Smooth muscle cell (in vitro differentiated cells): Measurements from ENCODE around the gene DNAJB14. TPM values are rescaled to one million over a fixed set of nuclear protein-coding genes. Genes with fewer than 3 reads are reported as not detected.
A peak's percentile ranks its signal among the peaks of the same experiment; 100 is the strongest.
"Not testable (repeated sequence)": the region's sequence is repeated elsewhere in the genome, so short reads cannot be mapped to it uniquely, and the experiment has no call there.

ENCODE experiments used
- DNase-seq: peaks from one replicate; lab custom pipeline; 2025; ENCODE audit not compliant: unreplicated experiment; lab: John Stamatoyannopoulos, UW
- H2AFZ ChIP-seq: fragments of 200-600 bp; sonication (generic); 2 replicates; pipeline ENCODE4 v1.6.0; 2016; ENCODE audit warnings: antibody characterized with exemption, low read depth, mild to moderate bottlenecking
- H3F3A ChIP-seq: fragments of 200-600 bp; sonication (generic); 2 replicates; pipeline ENCODE4 v1.6.0; 2017; ENCODE audit warnings: antibody characterized with exemption, low read depth
- H3K27ac ChIP-seq: fragments of 200-600 bp; sonication (generic); 2 replicates; pipeline ENCODE4 v1.5.1; 2016; ENCODE audit warnings: low read depth, mild to moderate bottlenecking
- H3K27me3 ChIP-seq: fragments of 200-600 bp; sonication (generic); 2 replicates; pipeline ENCODE4 v1.6.1; 2016; ENCODE audit warnings: low read depth, mild to moderate bottlenecking
- H3K36me3 ChIP-seq: fragments of 200-600 bp; sonication (generic); 2 replicates; pipeline ENCODE4 v1.5.1; 2016; ENCODE audit warnings: low read depth
- H3K4me1 ChIP-seq: fragments of 200-600 bp; sonication (generic); 2 replicates; pipeline ENCODE4 v1.5.1; 2016; ENCODE audit warnings: low read depth
- H3K4me2 ChIP-seq: fragments of 200-600 bp; sonication (generic); 2 replicates; pipeline ENCODE4 v1.6.0; 2016; ENCODE audit warnings: mild to moderate bottlenecking
- H3K4me3 ChIP-seq: fragments of 200-600 bp; sonication (generic); 2 replicates; pipeline ENCODE4 v1.5.1; 2016; ENCODE audit warnings: mild to moderate bottlenecking
- H3K79me2 ChIP-seq: fragments of 200-600 bp; sonication (generic); 2 replicates; pipeline ENCODE4 v1.6.0; 2016; ENCODE audit warnings: low read depth, mild to moderate bottlenecking
- H3K9ac ChIP-seq: fragments of 200-600 bp; sonication (generic); 2 replicates; pipeline ENCODE4 v1.6.0; 2016; ENCODE audit warnings: low read depth
- H3K9me3 ChIP-seq: fragments of 200-600 bp; sonication (generic); replicated peaks from 2 replicates; pipeline ENCODE4 v1.5.1; 2016; ENCODE audit warnings: low read depth
- H4K20me1 ChIP-seq: fragments of 200-600 bp; sonication (generic); 2 replicates; pipeline ENCODE4 v1.6.0; 2016; ENCODE audit warnings: low read depth
- WGBS: methylation state at CpG from one replicate; pipeline ENCODE4 v1.1.7; 2016; ENCODE audit warnings: low lambda C conversion rate; 5-methylcytosine and 5-hydroxymethylcytosine counted together
- polyA plus RNA-seq: library from polyadenylated mRNA; unstranded; fragments of >200 nt; fragmentation: Nextera tagmentation; extraction: Ambion mirVana; gene quantifications from 2 replicates; pipeline ENCODE4 v1.2.1, GENCODE V29; 2016
- total RNA-seq: library from RNA; depleted of rRNA; stranded (reverse); fragments of >200 nt; gene quantifications from 2 replicates; pipeline ENCODE4 v1.2.3, GENCODE V29; 2014
- TF ChIP-seq, protein P1 (sequence below): fragments of 200-600 bp; sonication (generic); IDR thresholded peaks from 2 replicates; pipeline ENCODE4 v1.5.1; 2017; ENCODE audit warnings: borderline replicate concordance, mild to moderate bottlenecking, antibody characterized with exemption; ENCODE audit not compliant: insufficient read depth, poor library complexity, severe bottlenecking

DNAJB14 gene
- total and polyA plus RNA-seq, 2 experiments from 2014 or later, result 29.8 to 62.7 TPM

DNA sequence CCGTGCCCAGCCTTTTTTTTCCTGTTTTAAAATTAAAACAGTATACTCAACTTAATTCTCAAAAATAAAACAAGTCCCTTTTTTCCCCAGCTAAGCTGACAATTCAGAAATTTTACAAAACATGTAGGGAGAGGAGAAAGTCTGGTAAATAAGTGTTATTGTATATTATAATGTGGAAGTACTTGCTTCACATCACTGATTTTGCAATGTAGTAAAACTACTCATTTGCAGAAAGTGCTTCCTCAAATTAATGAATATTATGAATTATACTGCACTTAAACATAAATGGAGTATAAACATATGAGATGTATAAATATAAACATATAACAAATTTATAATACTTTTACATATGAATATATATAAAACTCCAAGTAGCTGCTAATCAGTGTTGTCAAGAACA, 15.3 kb upstream of the DNAJB14 start:
- no peaks in the 10 kb centered on the region for H3K4me1 ChIP-seq
- no peaks in the 10 kb centered on the region for H3K79me2 ChIP-seq
- 100% methylated on average over 1 of the region's 1 CpG for WGBS
- no peak overlapping the region for H3K4me3 ChIP-seq
- TF ChIP-seq, protein P1, sequence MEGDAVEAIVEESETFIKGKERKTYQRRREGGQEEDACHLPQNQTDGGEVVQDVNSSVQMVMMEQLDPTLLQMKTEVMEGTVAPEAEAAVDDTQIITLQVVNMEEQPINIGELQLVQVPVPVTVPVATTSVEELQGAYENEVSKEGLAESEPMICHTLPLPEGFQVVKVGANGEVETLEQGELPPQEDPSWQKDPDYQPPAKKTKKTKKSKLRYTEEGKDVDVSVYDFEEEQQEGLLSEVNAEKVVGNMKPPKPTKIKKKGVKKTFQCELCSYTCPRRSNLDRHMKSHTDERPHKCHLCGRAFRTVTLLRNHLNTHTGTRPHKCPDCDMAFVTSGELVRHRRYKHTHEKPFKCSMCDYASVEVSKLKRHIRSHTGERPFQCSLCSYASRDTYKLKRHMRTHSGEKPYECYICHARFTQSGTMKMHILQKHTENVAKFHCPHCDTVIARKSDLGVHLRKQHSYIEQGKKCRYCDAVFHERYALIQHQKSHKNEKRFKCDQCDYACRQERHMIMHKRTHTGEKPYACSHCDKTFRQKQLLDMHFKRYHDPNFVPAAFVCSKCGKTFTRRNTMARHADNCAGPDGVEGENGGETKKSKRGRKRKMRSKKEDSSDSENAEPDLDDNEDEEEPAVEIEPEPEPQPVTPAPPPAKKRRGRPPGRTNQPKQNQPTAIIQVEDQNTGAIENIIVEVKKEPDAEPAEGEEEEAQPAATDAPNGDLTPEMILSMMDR, result no peak
- no peaks in the 10 kb centered on the region for H3K27me3 ChIP-seq
- no peaks in the 10 kb centered on the region for H4K20me1 ChIP-seq
- H3F3A ChIP-seq, result no peaks in the 10 kb centered on the region
- no peak for DNase-seq
- no peaks in the 10 kb centered on the region for H3K9me3 ChIP-seq
- no peak overlapping the region for H3K4me2 ChIP-seq
- H3K27ac ChIP-seq, result no peak overlapping the region
- H2AFZ ChIP-seq, result no peak overlapping the region
- no peak overlapping the region for H3K9ac ChIP-seq
- H3K36me3 ChIP-seq, result no peaks in the 10 kb centered on the region

DNA sequence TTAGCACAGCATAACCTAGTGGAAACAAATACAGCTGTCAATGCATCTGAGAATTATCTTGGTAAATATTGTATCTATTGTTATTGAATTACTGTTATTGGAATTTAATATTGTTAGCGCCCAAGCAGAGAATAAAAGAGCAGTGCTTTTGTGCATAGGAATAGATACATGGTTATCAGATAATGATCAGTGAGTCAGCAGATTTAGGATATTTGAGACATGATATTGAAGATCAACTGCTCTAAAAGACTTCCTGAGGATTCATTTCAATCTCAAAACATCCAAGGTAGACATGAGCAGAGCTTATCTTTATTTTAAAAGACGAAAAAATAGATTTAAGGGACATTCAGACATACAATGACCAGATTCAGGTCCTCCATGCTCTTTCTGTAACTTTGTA, 14.2 kb upstream of the DNAJB14 start:
- 82% methylated on average over 2 of the region's 2 CpGs for WGBS
- Histone ChIP-seq H3K27me3 (no peaks in the 10 kb centered on the region), H3K27ac (peak overlapping the region; percentile 32), H3K4me3 (no peak overlapping the region), H3K9ac (no peak overlapping the region), H3K36me3 (no peaks in the 10 kb centered on the region), H2AFZ (no peak overlapping the region), H3F3A (no peaks in the 10 kb centered on the region), H3K4me1 (no peaks in the 10 kb centered on the region), H3K4me2 (no peak overlapping the region), H4K20me1 (no peaks in the 10 kb centered on the region), H3K79me2 (no peaks in the 10 kb centered on the region), H3K9me3 (no peaks in the 10 kb centered on the region)
- DNase-seq, result no peak
- TF ChIP-seq, protein P1, result no peak

DNA sequence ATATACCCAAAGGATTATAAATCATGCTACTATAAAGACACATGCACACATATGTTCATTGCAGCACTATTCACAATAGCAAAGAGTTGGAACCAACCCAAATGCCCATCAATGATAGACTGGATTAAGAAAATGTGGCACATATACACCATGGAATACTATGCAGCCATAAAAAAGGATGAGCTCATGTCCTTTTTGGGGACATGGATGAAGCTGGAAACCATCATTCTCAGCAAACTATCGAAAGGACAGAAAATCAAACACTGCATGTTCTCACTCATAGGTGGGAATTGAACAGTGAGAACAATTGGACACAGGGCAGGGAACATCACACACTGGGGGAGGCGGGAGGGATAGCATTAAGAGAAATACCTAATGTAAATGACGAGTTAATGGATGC, 11.8 kb upstream of the DNAJB14 start:
- H3K79me2 ChIP-seq, H3K4me1 ChIP-seq, H3K4me2 ChIP-seq, H3K9ac ChIP-seq, H3K27ac ChIP-seq, H4K20me1 ChIP-seq, H2AFZ ChIP-seq, H3K27me3 ChIP-seq, H3K4me3 ChIP-seq, H3K36me3 ChIP-seq, DNase-seq, H3F3A ChIP-seq, H3K9me3 ChIP-seq: not testable (repeated sequence)
- 85% methylated on average over 3 of the region's 3 CpGs for WGBS

DNA sequence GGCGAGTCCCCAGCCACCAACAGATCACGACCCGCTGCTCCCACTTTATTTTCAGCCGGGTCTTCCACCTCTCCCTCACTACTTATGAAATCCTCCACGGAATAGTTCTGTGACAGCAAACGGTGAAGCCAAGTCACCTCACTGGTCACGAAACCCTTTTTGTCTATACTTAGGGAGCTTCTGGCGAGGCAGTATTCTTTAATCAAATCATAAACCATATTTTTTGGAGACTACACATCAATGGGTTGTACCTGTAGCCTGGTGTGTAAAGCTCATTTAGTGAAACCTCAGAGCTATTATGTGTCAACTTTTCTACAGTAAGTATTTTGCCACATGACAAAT, 4.5 kb upstream of the DNAJB14 start:
- Histone ChIP-seq H3K27ac (peak overlapping the region; percentile 74), H3K4me3 (peak overlapping the region; percentile 87), H3K9ac (peak overlapping the region; percentile 81), H3K27me3 (no peaks in the 10 kb centered on the region), H2AFZ (peak overlapping the region; percentile 99), H3K4me2 (peak overlapping the region; percentile 95), H4K20me1 (peaks cover 12% of the 10 kb centered on the region), H3K36me3 (no peaks in the 10 kb centered on the region), H3F3A (peaks cover 21% of the 10 kb centered on the region), H3K9me3 (no peaks in the 10 kb centered on the region), H3K79me2 (peaks cover 18% of the 10 kb centered on the region), H3K4me1 (peaks cover 24% of the 10 kb centered on the region)
- 5% methylated on average over 8 of the region's 8 CpGs for WGBS
- DNase-seq, result no peak
- TF ChIP-seq, protein P1, result no peak
